Spleen (tissue), 11 donors: ENCODE measurements around the gene IGFBP6. TPM values are rescaled to one million over a fixed set of nuclear protein-coding genes. Genes with fewer than 3 reads are reported as not detected.

Source experiments
- DNase-seq: peaks from one replicate; pipeline ENCODE4 v3.0.0-alpha.2; 2020
- H3K27ac ChIP-seq, 8 donors: fragments of 200-600 bp; sonication (generic) in 7 of 8; 1 replicate in 4 of 8; 2 replicates in 4 of 8; pipeline versions ENCODE4 v1.5.0 to v1.8.0; 2016 to 2021; ENCODE audit warnings: inconsistent platforms in 4 of 8, mild to moderate bottlenecking in 4 of 8, moderate library complexity in 1 of 8
- H3K27me3 ChIP-seq, 7 donors: fragments of 200-600 bp; sonication (generic) in 6 of 7; replicated peaks in 1 of 7; 1 replicate in 4 of 7; 2 replicates in 3 of 7; pipeline versions ENCODE4 v1.5.0 to v1.8.0; 2016 to 2021; ENCODE audit warnings: inconsistent platforms in 3 of 7, mild to moderate bottlenecking in 1 of 7
- H3K36me3 ChIP-seq, 6 donors: fragments of 200-600 bp; sonication (generic) in 5 of 6; 1 replicate in 4 of 6; 2 replicates in 2 of 6; pipeline versions ENCODE4 v1.5.0 to v1.8.0; 2016 to 2021; ENCODE audit warnings: inconsistent platforms in 2 of 6
- H3K4me1 ChIP-seq, 6 donors: fragments of 200-600 bp; sonication (generic) in 5 of 6; 1 replicate in 3 of 6; 2 replicates in 3 of 6; pipeline versions ENCODE4 v1.5.0 to v1.8.0; 2016 to 2021; ENCODE audit warnings: inconsistent platforms in 3 of 6
- H3K4me3 ChIP-seq, 8 donors: fragments of 200-600 bp; sonication (generic) in 7 of 8; 1 replicate in 4 of 8; 2 replicates in 4 of 8; pipeline versions ENCODE4 v1.5.0 to v1.8.0; 2016 to 2021; ENCODE audit warnings: inconsistent platforms in 4 of 8, mild to moderate bottlenecking in 4 of 8, moderate library complexity in 2 of 8
- H3K9me3 ChIP-seq, 8 donors: fragments of 200-600 bp; sonication (generic) in 7 of 8; 1 replicate in 4 of 8; 2 replicates in 4 of 8; pipeline versions ENCODE4 v1.5.0 to v1.8.0; 2016 to 2021; ENCODE audit warnings: inconsistent platforms in 4 of 8
- CTCF ChIP-seq, 11 experiments: fragments of 200-600 bp in 7 of 11; fragments of 450-650 bp in 4 of 11; sonication (generic) in 4 of 11; IDR thresholded peaks in 8 of 11; conservative IDR thresholded peaks in 3 of 11; 1 replicate in 7 of 11; 2 replicates in 4 of 11; pipeline versions ENCODE4 v1.4.0 to v1.8.0; 2016 to 2021; ENCODE audit warnings: antibody characterized with exemption in 11 of 11, inconsistent platforms in 4 of 11, mild to moderate bottlenecking in 1 of 11
- POLR2A ChIP-seq, 3 donors: fragments of 450-650 bp; IDR thresholded peaks; one replicate each; pipeline ENCODE4 v1.5.1; 2017; ENCODE audit warnings: antibody characterized with exemption in 3 of 3, mild to moderate bottlenecking in 1 of 3
- POLR2AphosphoS5 ChIP-seq, 3 donors: sonication (generic); formaldehyde crosslinking; IDR thresholded peaks; one replicate each; pipeline ENCODE4 v1.5.1; 2017; ENCODE audit warnings: antibody characterized with exemption in 3 of 3
- WGBS, 5 donors: extraction: QIAGEN DNeasy Blood & Tissue Kit in 3 of 5; methylation state at CpG; one replicate each; pipeline versions ENCODE4 v1.1.5 to v1.1.7; 2013 to 2018; 5-methylcytosine and 5-hydroxymethylcytosine counted together
- intact Hi-C: fragments of 100-400 bp; cut with DNase I; formaldehyde crosslinking; loops from one replicate; pipeline ENCODE4 v1.15.0; 2023; ENCODE audit warnings: low total_unique reads
- polyA plus RNA-seq, 3 donors: library from polyadenylated mRNA; stranded (reverse); fragments of 200-250 nt; gene quantifications; one replicate each; pipeline ENCODE4 v1.2.1, GENCODE V29; 2013
- total RNA-seq, 7 donors: library from RNA; depleted of rRNA in 3 of 7; stranded (reverse); fragments of >200 nt in 3 of 7; fragmentation: NEBNext Ultra II Directional in 4 of 7; extraction: Animal tissue kit (Norgen Biotek cat#: 25700) in 4 of 7; gene quantifications; one replicate each; pipeline versions ENCODE4 v1.1.0 to v1.2.1, GENCODE V29; 2016 to 2021
- donor health status: healthy with polysubstance abuse.
- donor health status: DM: no; HTN: no; CAD: no; lungs with moderate emphysema.
- donor health status: DM: no; HTN: no; CAD: no.
- donor health status: Bipolar disorder and iron deficiency.
- donor health status: healthy.
- donor health status: DM: no; HTN: no; CAD: no.
- donor health status: DM: yes; HTN: yes; CAD: no.

The IGFBP6 gene
- total and polyA plus RNA-seq, 10 donors = 35.2 to 183 (median 80.0) TPM

GRCh38 chr12:53133722-53134121 is 36.3 kb downstream of the IGFBP6 start:
- no peaks in the 10 kb centered on the region for H3K36me3 ChIP-seq
- no peak for TF ChIP-seq POLR2A (IDR thresholded peaks at IDR 0.05)
- TF ChIP-seq POLR2AphosphoS5 (IDR thresholded peaks at IDR 0.05) = no peak
- no peak for TF ChIP-seq CTCF (IDR thresholded peaks at IDR 0.05 in 8 of 11, conservative IDR thresholded peaks at IDR 0.05 in 3 of 11)
- peaks cover 0 to 17% (median 13%) of the 10 kb centered on the region in 8 donors for H3K9me3 ChIP-seq
- no peak for DNase-seq
- WGBS, 5 donors = 86 to 97% (median 94%) methylated on average over 3 of the region's 3 CpGs
- intact Hi-C loops = no loop called here
- no peak overlapping the region for H3K27ac ChIP-seq
- H3K27me3 ChIP-seq = no peaks in the 10 kb centered on the region
- H3K4me3 ChIP-seq = no peak overlapping the region
- peaks cover 0 to 15% (median 10%) of the 10 kb centered on the region in 6 donors for H3K4me1 ChIP-seq

- H3K4me1 ChIP-seq = no peaks in the 10 kb centered on the region
- H3K27me3 ChIP-seq = no peaks in the 10 kb centered on the region
- H3K36me3 ChIP-seq = no peaks in the 10 kb centered on the region
- H3K4me3 ChIP-seq = no peak overlapping the region
- no peak for TF ChIP-seq POLR2A (IDR thresholded peaks at IDR 0.05)
- no peak for TF ChIP-seq CTCF (IDR thresholded peaks at IDR 0.05 in 8 of 11, conservative IDR thresholded peaks at IDR 0.05 in 3 of 11)
- TF ChIP-seq POLR2AphosphoS5 (IDR thresholded peaks at IDR 0.05) = no peak
- H3K27ac ChIP-seq = no peak overlapping the region
- no peak for DNase-seq
- 90 to 99% (median 94%) methylated on average over 4 of the region's 4 CpGs for WGBS, 5 donors
- intact Hi-C loops = no loop called here
- H3K9me3 ChIP-seq = peaks cover 0 to 12% (median 4%) of the 10 kb centered on the region in 8 donors
Measured at GRCh38 chr12:53143355-53143754, 45.9 kb downstream of the IGFBP6 start.

GRCh38 chr12:53145383-53146260 is 48.2 kb downstream of the IGFBP6 start:
- no peaks in the 10 kb centered on the region for H3K9me3 ChIP-seq
- H3K4me1 ChIP-seq = no peaks in the 10 kb centered on the region
- WGBS, 5 donors = 83 to 93% (median 87%) methylated on average over 3 to 5 of the region's 5 CpGs
- no peak for DNase-seq
- no peak for TF ChIP-seq POLR2AphosphoS5 (IDR thresholded peaks at IDR 0.05)
- no peak for TF ChIP-seq CTCF (IDR thresholded peaks at IDR 0.05 in 8 of 11, conservative IDR thresholded peaks at IDR 0.05 in 3 of 11)
- TF ChIP-seq POLR2A (IDR thresholded peaks at IDR 0.05) = no peak
- no peaks in the 10 kb centered on the region for H3K27me3 ChIP-seq
- H3K36me3 ChIP-seq = no peaks in the 10 kb centered on the region
- intact Hi-C loops = no loop called here
- H3K4me3 ChIP-seq = no peak overlapping the region
- H3K27ac ChIP-seq = no peak overlapping the region

GRCh38 chr12:53147181-53147580 is 49.7 kb downstream of the IGFBP6 start:
- no peak for DNase-seq
- Histone ChIP-seq H3K9me3 (no peaks in the 10 kb centered on the region), H3K4me1 (no peaks in the 10 kb centered on the region), H3K36me3 (no peaks in the 10 kb centered on the region), H3K4me3 (no peak overlapping the region), H3K27me3 (no peaks in the 10 kb centered on the region), H3K27ac (no peak overlapping the region)
- WGBS, 5 donors = 89 to 94% (median 92%) methylated on average over 5 of the region's 5 CpGs
- intact Hi-C loops = no loop called here
- TF ChIP-seq POLR2A (IDR thresholded peaks at IDR 0.05) (no peak), CTCF (IDR thresholded peaks at IDR 0.05 in 8 of 11, conservative IDR thresholded peaks at IDR 0.05 in 3 of 11) (no peak), POLR2AphosphoS5 (IDR thresholded peaks at IDR 0.05) (no peak)
